ENCODE data around the gene RARS2. TPM values are rescaled to one million over a fixed set of nuclear protein-coding genes. Genes with fewer than 3 reads are reported as not detected.

RARS2 gene
- total RNA-seq, 2 experiments from 2014 or later = 17.4 to 20.4 TPM

GRCh38 chr6:87472525-87473418 is 117.0 kb downstream of the RARS2 start, which contains the start of gene SLC35A1:
Gene SLC35A1 (plus strand): TSS chr6:87472974. CDS start chr6:87473004, 30 bp downstream.
- intact Hi-C loops (cut with micrococcal nuclease) = loop anchor here (2.0 to 10.0 kb wide), 3 partner anchors 64 to 318 kb away; partner anchors contain the start of gene ZNF292
- peak within 1 kb of the TSS; percentile 82 for H3K4me3 Mint-ChIP-seq
- peaks cover 18% of the 10 kb centered on the region for H3K4me1 Mint-ChIP-seq (ENCODE audit: low read depth)
- ChIA-PET CTCF (interaction anchor here (0.9 to 1.4 kb wide), 2 partner anchors 151 to 394 kb away, joined by 3 read pairs; no protein-coding TSS in a partner anchor), POLR2A (interaction anchor here (0.6 to 2.4 kb wide), 5 partner anchors 24 to 1670 kb away, joined by 3 to 9 read pairs (median 4); partner anchors contain the start of gene AKIRIN2)
- H3K27ac Mint-ChIP-seq = peak within 1 kb of the TSS; percentile 95
- no peaks in the 10 kb centered on the region for H3K9me3 Mint-ChIP-seq
- no peaks in the 10 kb centered on the region for H3K36me3 Mint-ChIP-seq (ENCODE audit: low read depth)
- DNase-seq (peak; percentile 86), ATAC-seq (peak; percentile 90)
- H3K27me3 Mint-ChIP-seq = peaks cover 5% of the 10 kb centered on the region
- peak; percentile 11 for TF ChIP-seq CTCF (IDR thresholded peaks at IDR 0.05)

DNA sequence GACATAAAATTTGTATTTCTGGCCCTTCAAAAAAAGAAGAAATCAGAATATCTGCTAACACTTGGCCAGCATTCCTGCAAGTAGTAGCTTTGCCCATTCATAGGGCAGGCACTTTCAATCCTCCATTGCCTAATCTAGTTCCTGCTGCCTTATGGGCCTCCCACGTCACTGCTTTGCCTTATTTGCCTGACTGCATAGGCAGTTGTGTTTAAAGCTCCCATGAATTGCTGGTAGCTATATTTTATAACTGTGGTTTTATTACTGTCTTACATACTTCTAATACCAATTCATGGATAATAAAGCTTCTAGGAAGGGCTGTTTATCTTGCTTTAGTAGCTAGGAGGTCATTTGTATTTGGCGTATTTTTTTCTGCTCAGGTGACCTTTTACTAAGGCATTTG is 124.7 kb downstream of the RARS2 start:
- POLR2A ChIA-PET = no interaction called here

More for the DNA sequence above, 124.7 kb downstream of the RARS2 start:
- no peaks in the 10 kb centered on the region for H3K36me3 Mint-ChIP-seq (ENCODE audit: low read depth)
- peaks cover 28% of the 10 kb centered on the region for H3K27me3 Mint-ChIP-seq
- ATAC-seq = no peak
- TF ChIP-seq CTCF (IDR thresholded peaks at IDR 0.05) = no peak
- H3K4me3 Mint-ChIP-seq = no peak overlapping the region
- H3K4me1 Mint-ChIP-seq (ENCODE audit: low read depth) = no peaks in the 10 kb centered on the region
- CTCF ChIA-PET = interaction anchor here (0.9 kb wide), 1 partner anchor 398 kb away, joined by 3 read pairs; no protein-coding TSS in a partner anchor
- intact Hi-C loops (cut with micrococcal nuclease) = no loop called here
- peaks cover 7% of the 10 kb centered on the region for H3K9me3 Mint-ChIP-seq
- no peak for DNase-seq
- H3K27ac Mint-ChIP-seq = no peak overlapping the region

Other genes with a start within 250 kb of the RARS2 start
- 1 to 10 TPM; 1.3 to 1.4 TPM for gene C6orf163, start 245.2 kb downstream of the RARS2 start, total RNA-seq
- gene CFAP206, start 182.0 kb downstream of the RARS2 start, total RNA-seq = not detected
- 1 to 10 TPM; 7.7 to 7.9 TPM for gene SLC35A1, start 117.0 kb downstream of the RARS2 start, total RNA-seq
- gene ORC3, start 148 bp upstream of the RARS2 start, total RNA-seq = 10 to 100 TPM; 35.8 to 36.6 TPM
- 10 to 100 TPM; 42.1 to 45.6 TPM for gene AKIRIN2, start 112.2 kb upstream of the RARS2 start, total RNA-seq